SK-N-SH treated with all-trans-retinoic acid at 6 μM for 48 hours (cell line): ENCODE results near the gene COG1.

Source experiments
- BACH2 ChIP-seq: fragments of 250-450 bp; sonication (Bioruptor Pico); IDR thresholded peaks from 2 replicates; pipeline ENCODE4 v1.9.0; 2021; ENCODE audit warnings: mild to moderate bottlenecking, borderline replicate concordance
- ISL1 ChIP-seq: fragments of 250-450 bp; sonication (Bioruptor Pico); IDR thresholded peaks from 2 replicates; pipeline ENCODE4 v2.1.2; 2022; ENCODE audit warnings: mild to moderate bottlenecking, moderate library complexity
- PPARA ChIP-seq: fragments of 250-450 bp; sonication (Bioruptor Pico); IDR thresholded peaks from 2 replicates; pipeline ENCODE4 v1.5.0; 2020; ENCODE audit warnings: mild to moderate bottlenecking, borderline replicate concordance
- RARB ChIP-seq: fragments of 250-450 bp; sonication (Bioruptor Pico); IDR thresholded peaks from 2 replicates; pipeline ENCODE4 v1.8.0; 2021; ENCODE audit warnings: mild to moderate bottlenecking, moderate library complexity
- TCF4 ChIP-seq: fragments of 250-450 bp; sonication (Bioruptor Pico); IDR thresholded peaks from 2 replicates; pipeline ENCODE4 v1.8.0; 2021; ENCODE audit warnings: mild to moderate bottlenecking, moderate library complexity, borderline replicate concordance
- TOX ChIP-seq: fragments of 250-450 bp; sonication (Bioruptor Pico); IDR thresholded peaks from 2 replicates; pipeline ENCODE4 v1.8.0; 2021; ENCODE audit warnings: mild to moderate bottlenecking, moderate library complexity, borderline replicate concordance
- ZC3H10 ChIP-seq: fragments of 250-450 bp; sonication (Bioruptor Pico); IDR thresholded peaks from 2 replicates; pipeline ENCODE4 v1.5.1; 2021; ENCODE audit warnings: mild to moderate bottlenecking, moderate library complexity
- ZFP3 ChIP-seq: fragments of 250-450 bp; sonication (Bioruptor Pico); IDR thresholded peaks from 2 replicates; pipeline ENCODE4 v1.5.0; 2020; ENCODE audit warnings: mild to moderate bottlenecking, moderate library complexity
- ZNF565 ChIP-seq: fragments of 450-650 bp; formaldehyde crosslinking; conservative IDR thresholded peaks from 2 replicates; pipeline ENCODE4 v1.5.0; 2020; ENCODE audit warnings: low read depth, mild to moderate bottlenecking, moderate library complexity
- ZNF8 ChIP-seq: fragments of 450-650 bp; formaldehyde crosslinking; IDR thresholded peaks from 2 replicates; pipeline ENCODE4 v1.5.0; 2020; ENCODE audit warnings: mild to moderate bottlenecking, moderate library complexity
- TF ChIP-seq, protein P1 (sequence below): fragments of 250-450 bp; sonication (Bioruptor Pico); IDR thresholded peaks from 2 replicates; pipeline ENCODE4 v1.8.0; 2020; ENCODE audit warnings: mild to moderate bottlenecking, moderate library complexity, borderline replicate concordance
- TF ChIP-seq, protein P2 (sequence below): fragments of 250-450 bp; sonication (Bioruptor Pico); IDR thresholded peaks from 2 replicates; pipeline ENCODE4 v1.5.1; 2021; ENCODE audit warnings: mild to moderate bottlenecking, moderate library complexity
- TF ChIP-seq, protein P3 (sequence below): fragments of 250-450 bp; sonication (Bioruptor Pico); IDR thresholded peaks from 2 replicates; pipeline ENCODE4 v1.5.1; 2020; ENCODE audit warnings: low read depth, mild to moderate bottlenecking, moderate library complexity

DNA sequence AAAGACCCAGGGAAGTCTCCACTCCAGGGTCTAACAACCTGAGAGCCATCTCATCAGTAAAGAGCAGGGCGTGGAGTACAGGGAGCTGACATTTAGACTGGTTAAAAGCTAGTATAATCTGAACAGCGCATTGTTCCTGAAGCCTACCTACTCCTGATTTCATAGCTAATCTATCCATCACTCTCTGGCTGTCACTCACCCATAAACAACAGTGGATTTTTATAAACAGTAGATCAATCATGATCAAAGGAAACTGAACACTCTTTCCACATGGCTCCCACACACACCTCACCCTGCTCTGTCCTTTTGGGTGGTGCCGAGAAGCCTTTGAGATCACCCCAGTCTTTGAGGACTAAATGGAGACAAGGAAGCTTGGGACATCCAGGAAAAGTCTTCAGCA lies 13.0 kb upstream of the COG1 start:
- TF ChIP-seq ZNF8 (CRISPR knock-in tag) (no peak), BACH2 (CRISPR knock-in tag) (no peak), ZNF565 (CRISPR knock-in tag) (no peak), PPARA (no peak), ZFP3 (CRISPR knock-in tag) (no peak), RARB (no peak), TOX (CRISPR knock-in tag) (no peak), TCF4 (no peak), ZC3H10 (CRISPR knock-in tag) (no peak), ISL1 (no peak)
- TF ChIP-seq, protein P1, sequence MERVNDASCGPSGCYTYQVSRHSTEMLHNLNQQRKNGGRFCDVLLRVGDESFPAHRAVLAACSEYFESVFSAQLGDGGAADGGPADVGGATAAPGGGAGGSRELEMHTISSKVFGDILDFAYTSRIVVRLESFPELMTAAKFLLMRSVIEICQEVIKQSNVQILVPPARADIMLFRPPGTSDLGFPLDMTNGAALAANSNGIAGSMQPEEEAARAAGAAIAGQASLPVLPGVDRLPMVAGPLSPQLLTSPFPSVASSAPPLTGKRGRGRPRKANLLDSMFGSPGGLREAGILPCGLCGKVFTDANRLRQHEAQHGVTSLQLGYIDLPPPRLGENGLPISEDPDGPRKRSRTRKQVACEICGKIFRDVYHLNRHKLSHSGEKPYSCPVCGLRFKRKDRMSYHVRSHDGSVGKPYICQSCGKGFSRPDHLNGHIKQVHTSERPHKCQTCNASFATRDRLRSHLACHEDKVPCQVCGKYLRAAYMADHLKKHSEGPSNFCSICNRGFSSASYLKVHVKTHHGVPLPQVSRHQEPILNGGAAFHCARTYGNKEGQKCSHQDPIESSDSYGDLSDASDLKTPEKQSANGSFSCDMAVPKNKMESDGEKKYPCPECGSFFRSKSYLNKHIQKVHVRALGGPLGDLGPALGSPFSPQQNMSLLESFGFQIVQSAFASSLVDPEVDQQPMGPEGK (CRISPR knock-in tag): no peak
- TF ChIP-seq, protein P2, sequence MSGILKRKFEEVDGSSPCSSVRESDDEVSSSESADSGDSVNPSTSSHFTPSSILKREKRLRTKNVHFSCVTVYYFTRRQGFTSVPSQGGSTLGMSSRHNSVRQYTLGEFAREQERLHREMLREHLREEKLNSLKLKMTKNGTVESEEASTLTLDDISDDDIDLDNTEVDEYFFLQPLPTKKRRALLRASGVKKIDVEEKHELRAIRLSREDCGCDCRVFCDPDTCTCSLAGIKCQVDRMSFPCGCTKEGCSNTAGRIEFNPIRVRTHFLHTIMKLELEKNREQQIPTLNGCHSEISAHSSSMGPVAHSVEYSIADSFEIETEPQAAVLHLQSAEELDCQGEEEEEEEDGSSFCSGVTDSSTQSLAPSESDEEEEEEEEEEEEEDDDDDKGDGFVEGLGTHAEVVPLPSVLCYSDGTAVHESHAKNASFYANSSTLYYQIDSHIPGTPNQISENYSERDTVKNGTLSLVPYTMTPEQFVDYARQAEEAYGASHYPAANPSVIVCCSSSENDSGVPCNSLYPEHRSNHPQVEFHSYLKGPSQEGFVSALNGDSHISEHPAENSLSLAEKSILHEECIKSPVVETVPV (CRISPR knock-in tag): no peak
- TF ChIP-seq, protein P3, sequence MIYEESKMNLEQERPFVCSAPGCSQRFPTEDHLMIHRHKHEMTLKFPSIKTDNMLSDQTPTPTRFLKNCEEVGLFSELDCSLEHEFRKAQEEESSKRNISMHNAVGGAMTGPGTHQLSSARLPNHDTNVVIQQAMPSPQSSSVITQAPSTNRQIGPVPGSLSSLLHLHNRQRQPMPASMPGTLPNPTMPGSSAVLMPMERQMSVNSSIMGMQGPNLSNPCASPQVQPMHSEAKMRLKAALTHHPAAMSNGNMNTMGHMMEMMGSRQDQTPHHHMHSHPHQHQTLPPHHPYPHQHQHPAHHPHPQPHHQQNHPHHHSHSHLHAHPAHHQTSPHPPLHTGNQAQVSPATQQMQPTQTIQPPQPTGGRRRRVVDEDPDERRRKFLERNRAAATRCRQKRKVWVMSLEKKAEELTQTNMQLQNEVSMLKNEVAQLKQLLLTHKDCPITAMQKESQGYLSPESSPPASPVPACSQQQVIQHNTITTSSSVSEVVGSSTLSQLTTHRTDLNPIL (CRISPR knock-in tag): no peak
